Panc1 (cell line): ENCODE measurements around the gene RANBP1. TPM values are rescaled to one million over a fixed set of nuclear protein-coding genes. Genes with fewer than 3 reads are reported as not detected.

Source experiments
- ATAC-seq: fragments of 200-7000 bp; cut with Tn5 transposase; 2 replicates; pipeline ENCODE4 v1.9.1; 2020; ENCODE audit warnings: mild to moderate bottlenecking, moderate library complexity
- BruUV-seq: library from RNA; stranded (reverse); fragments of 400-500 nt; replicated peaks from 2 replicates; lab custom pipeline; 2021; lab: Mats Ljungman, UMichigan
- CTCF ChIA-PET: fragments of 300-600 bp; sonication (Branson Sonifier 250); formaldehyde crosslinking; loops from one replicate; lab custom pipeline; 2022; ENCODE audit warnings: antibody characterized with exemption; lab: Charles Lee
- POLR2A ChIA-PET: fragments of 300-600 bp; sonication (Branson Sonifier 250); formaldehyde crosslinking; loops from one replicate; lab custom pipeline; 2022; ENCODE audit warnings: antibody characterized with exemption; lab: Charles Lee
- DNase-seq: peaks from one replicate; pipeline ENCODE4 v3.0.0-alpha.2; 2010; ENCODE audit warnings: low read depth, low spot score
- H3K27ac ChIP-seq: 2 replicates; pipeline ENCODE4 v1.5.1; 2011; ENCODE audit warnings: mild to moderate bottlenecking, low read length, inconsistent platforms
- H3K27me3 ChIP-seq: fragments of 200-500 bp; sonication (Bioruptor generic); 2 replicates; pipeline ENCODE4 v1.6.0; 2014; ENCODE audit warnings: low read length, inconsistent platforms; ENCODE audit not compliant: control insufficient read depth, insufficient read depth
- H3K36me3 ChIP-seq: fragments of 200-500 bp; sonication (Bioruptor generic); 2 replicates; pipeline ENCODE4 v1.5.1; 2014; ENCODE audit warnings: inconsistent platforms, mild to moderate bottlenecking, low read length, moderate library complexity; ENCODE audit not compliant: control insufficient read depth, insufficient read depth
- H3K4me1 ChIP-seq: 2 replicates; pipeline ENCODE4 v1.5.1; 2011; ENCODE audit warnings: inconsistent platforms, mild to moderate bottlenecking, low read length, moderate library complexity; ENCODE audit not compliant: control insufficient read depth, insufficient read depth
- H3K4me3 ChIP-seq, 2 experiments: 2 replicates each; pipeline ENCODE4 v1.5.1; 2011 to 2012; ENCODE audit warnings: low read depth in 2 of 2, low read length in 2 of 2, mild to moderate bottlenecking in 2 of 2, inconsistent platforms in 1 of 2, moderate library complexity in 1 of 2
- H3K9me3 ChIP-seq: fragments of 200-500 bp; sonication (Bioruptor generic); 2 replicates; pipeline ENCODE4 v1.5.1; 2014; ENCODE audit warnings: low read depth, mild to moderate bottlenecking, inconsistent platforms, low read length, moderate library complexity; ENCODE audit not compliant: control insufficient read depth, insufficient read depth
- CTCF ChIP-seq: fragments of 450-650 bp; IDR thresholded peaks from 2 replicates; pipeline ENCODE4 v1.5.1; 2017; ENCODE audit warnings: mild to moderate bottlenecking
- POLR2AphosphoS5 ChIP-seq: IDR thresholded peaks from 2 replicates; pipeline ENCODE4 v1.6.1; 2012; ENCODE audit warnings: mild to moderate bottlenecking, low read depth, low read length, moderate library complexity
- REST ChIP-seq, 2 experiments: IDR thresholded peaks; 2 replicates each; pipeline ENCODE4 v1.6.1; 2011 to 2012; ENCODE audit warnings: low read depth in 2 of 2, control low read depth in 1 of 2, low read length in 1 of 2, mild to moderate bottlenecking in 1 of 2, moderate library complexity in 1 of 2; ENCODE audit not compliant: insufficient read depth in 1 of 2
- SIN3A ChIP-seq: IDR thresholded peaks from 2 replicates; pipeline ENCODE4 v1.6.1; 2012; ENCODE audit warnings: low read depth, mild to moderate bottlenecking, low read length, moderate library complexity, borderline replicate concordance; ENCODE audit not compliant: insufficient read depth
- TCF7L2 ChIP-seq: IDR thresholded peaks from 2 replicates; pipeline ENCODE4 v1.6.1; 2011; ENCODE audit warnings: mild to moderate bottlenecking, low read depth, low read length, inconsistent platforms
- in situ Hi-C: cut with HindIII; loops from 2 replicates; pipeline ENCODE4 v1.10.0; 2016; ENCODE audit warnings: low sequenced_read_pairs, low pct_unique_long_range_greater_than_20kb
- intact Hi-C: fragments of 100-400 bp; cut with micrococcal nuclease; formaldehyde crosslinking; loops from one replicate; pipeline ENCODE4 v1.10.0; 2022; ENCODE audit not compliant: unreplicated experiment
- total RNA-seq: library from RNA; stranded (reverse); gene quantifications from one replicate; pipeline ENCODE4 v1.2.1, GENCODE V29; 2021; ENCODE audit not compliant: unreplicated experiment

RANBP1 gene
- total RNA-seq, 1 experiment from 2014 or later, result 232 TPM

- ATAC-seq (no peak), DNase-seq (no peak)
- no peaks in the 10 kb centered on the region for H3K4me1 ChIP-seq
- TF ChIP-seq CTCF, result no peak
- no peak for TF ChIP-seq TCF7L2
- no peak for TF ChIP-seq REST (IDR thresholded peaks at IDR 0.05; ENCODE audit: insufficient read depth in 1 of 2, low read depth in 2 of 2, low read length in 1 of 2)
- TF ChIP-seq SIN3A, result no peak
- TF ChIP-seq POLR2AphosphoS5, result no peak
- no peaks in the 10 kb centered on the region for H3K9me3 ChIP-seq
- peaks cover 19% of the 10 kb centered on the region for H3K36me3 ChIP-seq
- H3K27me3 ChIP-seq, result no peaks in the 10 kb centered on the region
- intact Hi-C loops (no loop called here), in situ Hi-C loops (no loop called here)
- no TSS peak for BruUV-seq
- POLR2A ChIA-PET, result no interaction called here
- no peak overlapping the region for H3K27ac ChIP-seq
- CTCF ChIA-PET, result no interaction called here
- H3K4me3 ChIP-seq, result no peak overlapping the region
Observed at GRCh38 chr22:20099099-20099711, 16.7 kb upstream of the RANBP1 start.

- Histone ChIP-seq H3K9me3 (no peaks in the 10 kb centered on the region), H3K4me1 (no peaks in the 10 kb centered on the region), H3K27me3 (no peaks in the 10 kb centered on the region), H3K27ac (no peak overlapping the region), H3K4me3 (no peak overlapping the region), H3K36me3 (peaks cover 13% of the 10 kb centered on the region)
- BruUV-seq, result no TSS peak
- no peak for DNase-seq
- ChIA-PET CTCF (no interaction called here), POLR2A (no interaction called here)
- intact Hi-C loops (no loop called here), in situ Hi-C loops (no loop called here)
- no peak for ATAC-seq
- TF ChIP-seq CTCF, result no peak
- no peak for TF ChIP-seq TCF7L2
- TF ChIP-seq SIN3A, result no peak
- no peak for TF ChIP-seq POLR2AphosphoS5
- TF ChIP-seq REST (IDR thresholded peaks at IDR 0.05; ENCODE audit: insufficient read depth in 1 of 2, low read depth in 2 of 2, low read length in 1 of 2), result no peak
Observed at GRCh38 chr22:20101638-20102037, 14.3 kb upstream of the RANBP1 start.
